Stimulated activated CD8-positive, alpha-beta memory T cell treated with anti-CD3 and anti-CD28 coated beads, Interleukin-7, amount 100 ng/mL, for 1 hour (primary cell): ENCODE data around the gene MRPS27.

Source experiments
- DNase-seq, 2 donors: peaks; one replicate each; pipeline ENCODE4 v3.0.0-alpha.2; 2020; ENCODE audit warnings: low read depth in 2 of 2

MRPS27 gene

GRCh38 chr5:72205431-72206009, 114.5 kb downstream of the MRPS27 start:
- DNase-seq = no peak

GRCh38 chr5:72204946-72205345, 115.1 kb downstream of the MRPS27 start:
- no peak for DNase-seq

DNA sequence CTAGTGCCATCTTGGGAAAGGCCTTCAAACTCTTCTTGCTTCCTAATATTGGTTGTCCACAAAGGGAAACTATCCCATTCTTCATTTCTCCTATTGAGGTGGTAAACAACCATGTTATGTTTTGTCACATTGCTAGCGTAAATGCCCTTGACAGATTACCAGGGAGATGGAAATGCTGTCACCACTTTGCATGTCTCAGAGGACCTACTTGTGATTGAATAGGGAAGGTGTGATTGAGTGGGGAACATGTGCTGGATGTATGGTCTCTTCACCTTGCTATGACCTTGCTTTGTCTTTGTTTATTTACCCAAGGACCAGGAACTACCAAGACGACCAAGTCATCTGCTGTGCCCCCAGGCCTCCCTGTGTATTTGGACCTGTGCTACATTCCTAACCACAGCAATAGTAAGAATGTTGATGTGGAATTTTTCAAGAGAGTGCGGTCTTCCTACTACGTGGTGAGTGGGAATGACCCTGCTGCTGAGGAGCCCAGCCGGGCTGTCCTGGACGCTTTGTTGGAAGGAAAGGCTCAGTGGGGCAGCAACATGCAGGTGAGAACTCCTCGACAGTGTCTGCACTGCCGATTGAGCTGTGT, 116.7 kb downstream of the MRPS27 start:
- no peak for DNase-seq

GRCh38 chr5:72202331-72202825, 117.7 kb downstream of the MRPS27 start:
- DNase-seq = no peak

- no peak for DNase-seq
Measured at GRCh38 chr5:72199681-72200080, 120.4 kb downstream of the MRPS27 start.

- no peak for DNase-seq
Measured at GRCh38 chr5:72197393-72197792, 122.6 kb downstream of the MRPS27 start.

DNA sequence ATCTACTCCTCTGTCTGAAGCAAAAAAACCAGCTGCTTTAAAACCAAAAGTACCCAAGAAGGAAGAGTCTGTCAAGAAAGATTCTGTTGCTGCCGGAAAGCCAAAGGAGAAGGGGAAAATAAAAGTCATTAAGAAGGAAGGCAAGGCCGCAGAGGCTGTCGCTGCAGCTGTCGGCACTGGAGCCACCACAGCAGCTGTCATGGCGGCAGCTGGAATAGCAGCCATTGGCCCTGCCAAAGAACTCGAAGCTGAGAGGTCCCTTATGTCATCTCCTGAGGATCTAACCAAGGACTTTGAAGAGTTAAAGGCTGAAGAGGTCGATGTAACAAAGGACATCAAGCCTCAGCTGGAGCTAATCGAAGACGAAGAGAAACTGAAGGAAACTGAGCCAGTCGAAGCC, 124.5 kb downstream of the MRPS27 start:
- no peak for DNase-seq

GRCh38 chr5:72194846-72195245, 125.2 kb downstream of the MRPS27 start:
- no peak for DNase-seq

DNA sequence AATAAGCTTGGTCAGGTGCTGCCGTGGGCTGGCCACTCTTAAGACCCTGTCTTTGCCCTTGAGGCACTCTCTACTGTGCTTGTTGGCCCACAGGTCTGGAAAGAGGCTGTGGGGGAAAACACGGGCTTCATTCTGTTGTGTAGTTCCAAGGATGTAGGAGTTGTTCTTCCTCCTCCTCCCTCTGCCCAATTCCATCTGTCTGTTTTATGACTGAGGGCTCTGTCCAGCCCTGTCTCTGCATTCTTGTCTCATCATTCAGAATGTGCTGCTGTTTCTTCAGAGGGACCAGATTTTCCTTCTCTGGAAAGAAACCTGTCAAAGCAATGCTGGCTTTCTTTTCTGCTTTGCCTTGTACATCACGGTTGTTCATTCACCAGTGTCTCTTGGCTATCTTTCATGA, 128.6 kb downstream of the MRPS27 start:
- no peak for DNase-seq

DNA sequence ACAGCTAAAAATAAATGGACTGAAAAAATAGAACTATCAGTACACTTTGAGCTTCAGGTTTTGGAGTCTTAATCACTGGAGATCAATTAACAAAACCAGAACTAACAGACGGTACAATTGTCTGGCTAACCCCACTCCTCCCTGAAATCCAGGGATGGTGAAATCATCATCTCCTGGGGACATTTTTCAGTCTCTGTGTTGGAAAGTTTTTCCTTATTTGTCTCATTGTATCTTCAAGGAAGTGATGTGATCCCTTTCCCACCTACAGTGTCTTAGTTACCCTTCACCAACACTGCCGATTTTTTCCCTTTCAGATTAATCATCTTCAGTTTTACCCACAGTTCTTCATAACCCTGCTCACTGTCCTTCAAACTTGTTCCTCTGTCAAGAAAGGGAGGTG, 130.9 kb downstream of the MRPS27 start:
- DNase-seq = no peak

DNA sequence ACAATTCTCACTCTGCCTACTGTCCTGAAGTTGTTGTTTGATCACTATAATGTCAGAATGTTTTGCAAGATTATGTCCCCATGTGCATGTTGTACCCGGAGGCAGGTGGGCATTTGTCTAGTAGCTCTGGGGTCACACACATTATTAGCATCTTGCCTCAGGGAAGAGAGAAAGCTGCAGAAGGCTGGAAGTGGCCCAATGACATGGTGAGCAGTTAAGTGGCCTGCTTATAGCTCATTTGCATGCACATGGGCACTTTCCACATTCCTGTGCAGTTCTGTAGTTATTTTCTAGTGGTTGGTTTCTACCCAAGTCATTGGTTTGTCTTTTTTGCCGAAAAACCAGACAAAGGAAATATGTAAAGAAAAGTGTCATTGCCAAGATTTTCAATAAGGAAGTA, 131.9 kb downstream of the MRPS27 start:
- no peak for DNase-seq

DNA sequence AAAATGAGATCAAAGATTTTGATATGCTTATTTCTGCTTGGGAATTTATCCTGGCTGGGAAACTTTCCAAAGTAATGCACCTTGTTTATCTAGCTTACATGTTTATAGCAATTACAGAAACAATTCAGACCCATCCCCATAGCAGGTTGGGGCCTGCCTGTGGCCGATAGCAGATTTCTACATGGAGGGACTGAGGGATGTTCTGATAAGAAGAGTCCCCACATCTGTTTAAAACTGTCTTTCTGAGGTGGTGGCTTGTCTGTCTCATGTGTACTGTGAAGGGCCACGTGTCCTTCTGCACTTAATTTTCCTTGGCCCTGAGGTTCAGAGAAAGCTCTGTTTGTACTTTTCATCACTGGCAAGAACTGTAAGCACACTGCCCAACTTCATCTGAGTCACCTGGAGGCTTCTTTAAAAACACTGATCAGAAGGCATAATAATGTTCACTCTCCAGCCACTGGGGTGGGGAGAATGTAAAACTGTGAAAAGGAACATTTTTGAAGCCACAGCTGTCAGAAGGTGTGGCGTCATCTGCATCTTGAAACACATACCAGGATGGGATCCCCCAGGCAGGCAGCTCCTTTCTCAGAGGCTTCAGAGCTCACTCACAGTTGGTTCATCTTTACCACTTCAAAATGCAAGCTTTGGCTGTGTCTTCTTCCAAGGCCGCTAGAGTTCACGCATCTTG, 132.5 kb downstream of the MRPS27 start:
- DNase-seq = no peak

GRCh38 chr5:72185496-72186329, 134.3 kb downstream of the MRPS27 start:
- DNase-seq = no peak

DNA sequence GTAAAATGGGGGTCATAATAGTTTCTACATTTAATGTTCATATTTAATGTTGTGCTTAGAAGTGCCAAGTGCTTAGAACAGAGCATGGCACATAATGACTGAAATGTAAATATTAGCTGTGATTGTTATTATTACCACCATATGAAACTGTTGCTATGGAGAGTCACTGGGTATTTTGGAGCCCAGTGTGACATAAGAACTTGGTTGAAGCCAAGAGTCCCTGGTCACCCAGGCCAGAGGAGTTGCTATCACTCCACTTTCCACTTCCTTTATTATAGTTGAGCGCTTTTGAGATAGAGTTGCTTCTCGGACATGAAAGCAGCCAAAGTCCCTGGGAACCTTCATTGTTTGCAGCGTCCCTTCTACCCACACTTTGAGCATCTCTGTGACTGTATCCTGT, 135.6 kb downstream of the MRPS27 start:
- no peak for DNase-seq

DNA sequence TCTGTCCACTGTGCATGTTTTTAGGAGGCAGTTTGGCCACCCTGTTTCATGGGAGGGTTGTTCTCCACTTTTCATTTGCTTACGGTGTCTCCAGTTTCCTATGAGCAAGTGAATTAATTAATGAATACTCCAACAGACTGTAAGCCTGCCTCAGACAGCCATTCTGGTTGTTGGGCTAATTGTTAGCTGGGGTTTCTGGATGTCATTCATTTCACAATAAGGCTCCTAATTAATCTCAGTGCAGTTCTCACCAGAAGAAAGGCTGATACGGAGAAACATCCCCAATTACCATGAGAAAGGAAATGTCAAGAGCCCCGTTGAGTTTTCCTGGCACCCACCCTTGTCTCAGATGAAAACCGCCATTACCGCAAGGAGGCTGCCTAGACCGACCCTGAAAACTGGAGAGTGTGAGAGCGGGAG, 136.9 kb downstream of the MRPS27 start:
- DNase-seq = no peak

GRCh38 chr5:72182686-72183085, 137.4 kb downstream of the MRPS27 start:
- no peak for DNase-seq

- no peak for DNase-seq
Measured at GRCh38 chr5:72180925-72181324, 139.1 kb downstream of the MRPS27 start.

DNA sequence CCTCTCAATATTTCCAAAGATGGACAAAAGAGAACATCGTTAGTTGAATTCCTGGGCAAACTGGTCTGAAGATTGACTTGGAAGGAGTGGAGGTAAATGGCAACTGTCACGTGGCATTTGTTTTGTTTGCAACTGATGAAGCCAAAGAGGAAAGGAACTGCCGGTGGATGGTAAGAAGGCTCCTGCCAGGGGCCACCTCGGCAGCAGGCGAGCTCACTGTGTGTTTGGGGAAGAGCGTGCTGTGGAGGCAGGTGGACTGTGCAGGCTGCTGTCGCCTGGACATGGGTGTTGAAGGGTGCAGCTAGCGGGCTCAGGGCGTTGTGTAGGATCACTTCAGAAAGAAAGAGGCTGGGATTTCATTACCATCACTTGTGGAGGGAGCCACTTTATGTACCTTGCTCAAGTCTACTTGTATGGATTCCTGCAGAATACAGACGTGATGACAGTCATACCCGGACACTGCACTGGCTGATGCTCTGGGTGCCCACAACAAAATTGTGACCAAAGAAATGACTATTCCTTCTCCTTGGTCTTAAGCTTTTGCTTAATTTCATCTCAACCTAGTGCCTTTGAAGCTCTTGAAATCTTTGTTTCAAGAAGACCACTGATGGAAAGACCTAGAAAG, 140.1 kb downstream of the MRPS27 start:
- DNase-seq = no peak

GRCh38 chr5:72179028-72179815, 140.8 kb downstream of the MRPS27 start:
- DNase-seq = no peak

DNA sequence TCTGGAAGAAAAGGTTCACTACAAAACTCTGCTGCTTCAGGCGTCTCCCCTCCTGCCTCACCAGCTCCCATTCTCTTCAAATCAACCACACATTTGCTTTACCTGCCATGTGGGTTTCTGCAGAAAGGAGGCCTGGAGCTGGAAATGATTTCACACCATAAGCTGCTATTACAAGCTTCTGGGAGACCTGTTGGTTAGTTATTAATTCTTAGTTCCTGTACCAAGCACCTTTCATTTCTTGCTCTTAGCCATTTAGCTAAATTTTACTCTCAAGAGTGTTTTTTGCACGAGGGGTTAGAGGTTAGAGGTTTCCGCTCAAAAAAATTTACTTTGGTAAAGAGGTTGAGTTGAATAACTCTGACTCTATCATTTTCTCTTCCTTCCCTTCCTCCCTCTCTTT, 142.5 kb downstream of the MRPS27 start:
- DNase-seq = no peak

- DNase-seq = no peak
Measured at GRCh38 chr5:72172786-72173185, 147.3 kb downstream of the MRPS27 start.
